ENCODE measurements around the gene HSD17B12. TPM values are rescaled to one million over a fixed set of nuclear protein-coding genes. Genes with fewer than 3 reads are reported as not detected.
"Not testable (repeated sequence)": the region's sequence is repeated elsewhere in the genome, so short reads cannot be mapped to it uniquely, and the experiment has no call there.

The HSD17B12 gene
- total RNA-seq, 1 donor from 2014 or later, result 48.4 TPM

- H3K4me3 ChIP-seq, result no peak overlapping the region
- no peaks in the 10 kb centered on the region for H3K9me3 ChIP-seq
- intact Hi-C loops (cut with DNase I), result no loop called here
- TF ChIP-seq POLR2A (IDR thresholded peaks at IDR 0.05), result no peak
- no peak for TF ChIP-seq POLR2AphosphoS5 (IDR thresholded peaks at IDR 0.05; ENCODE audit: insufficient read depth in 1 of 2, low read depth in 1 of 2)
- TF ChIP-seq CTCF (IDR thresholded peaks at IDR 0.05), result no peak
- DNase-seq (ENCODE audit: extremely low spot score in 2 of 2), result no peak
- H3K36me3 ChIP-seq, result no peaks in the 10 kb centered on the region
- peaks cover 14% of the 10 kb centered on the region for H3K4me1 ChIP-seq
- H3K27ac ChIP-seq, result no peak overlapping the region
- no peaks in the 10 kb centered on the region for H3K27me3 ChIP-seq
These were observed 3.6 kb upstream of the HSD17B12 start for GRCh38 chr11:43676933-43677332.

GRCh38 chr11:43681401-43681942 is 934 bp downstream of the HSD17B12 start:
- intact Hi-C loops (cut with DNase I), result no loop called here
- Histone ChIP-seq H3K9me3 (no peaks in the 10 kb centered on the region), H3K4me3 (peak overlapping the region; percentile 66 to 90), H3K27me3 (no peaks in the 10 kb centered on the region), H3K4me1 (peaks cover 27% of the 10 kb centered on the region), H3K27ac (peak overlapping the region; percentile 86), H3K36me3 (no peaks in the 10 kb centered on the region)
- DNase-seq (ENCODE audit: extremely low spot score in 2 of 2), result no peak
- TF ChIP-seq POLR2AphosphoS5 (IDR thresholded peaks at IDR 0.05; ENCODE audit: insufficient read depth in 1 of 2, low read depth in 1 of 2) (no peak), POLR2A (IDR thresholded peaks at IDR 0.05) (no peak), CTCF (IDR thresholded peaks at IDR 0.05) (no peak)

GRCh38 chr11:43682081-43682480 is 1.5 kb downstream of the HSD17B12 start:
- Histone ChIP-seq H3K27ac (peak overlapping the region; percentile 86), H3K4me1 (peaks cover 34% of the 10 kb centered on the region), H3K4me3 (peak overlapping the region in 1 of 2 donors; percentile 66)
- H3K36me3 ChIP-seq; H3K9me3 ChIP-seq; DNase-seq (ENCODE audit: extremely low spot score in 2 of 2); intact Hi-C loops (cut with DNase I); H3K27me3 ChIP-seq: not testable (repeated sequence)

- no peaks in the 10 kb centered on the region for H3K36me3 ChIP-seq
- DNase-seq (ENCODE audit: extremely low spot score in 2 of 2), result no peak
- TF ChIP-seq POLR2AphosphoS5 (IDR thresholded peaks at IDR 0.05; ENCODE audit: insufficient read depth in 1 of 2, low read depth in 1 of 2) (no peak), POLR2A (IDR thresholded peaks at IDR 0.05) (no peak), CTCF (IDR thresholded peaks at IDR 0.05) (no peak)
- H3K4me3 ChIP-seq, result no peak overlapping the region
- H3K4me1 ChIP-seq, result peaks cover 39% of the 10 kb centered on the region
- no peaks in the 10 kb centered on the region for H3K9me3 ChIP-seq
- H3K27me3 ChIP-seq, result no peaks in the 10 kb centered on the region
- no peak overlapping the region for H3K27ac ChIP-seq
- intact Hi-C loops (cut with DNase I), result no loop called here
These were observed 4.9 kb downstream of the HSD17B12 start for GRCh38 chr11:43685440-43685839.

GRCh38 chr11:43686207-43686606 is 5.7 kb downstream of the HSD17B12 start:
- intact Hi-C loops (cut with DNase I), result no loop called here
- Histone ChIP-seq H3K9me3 (no peaks in the 10 kb centered on the region), H3K36me3 (no peaks in the 10 kb centered on the region), H3K4me3 (no peak overlapping the region), H3K27ac (no peak overlapping the region), H3K4me1 (peaks cover 38% of the 10 kb centered on the region), H3K27me3 (no peaks in the 10 kb centered on the region)
- TF ChIP-seq POLR2AphosphoS5 (IDR thresholded peaks at IDR 0.05; ENCODE audit: insufficient read depth in 1 of 2, low read depth in 1 of 2) (no peak), CTCF (IDR thresholded peaks at IDR 0.05) (no peak), POLR2A (IDR thresholded peaks at IDR 0.05) (no peak)
- no peak for DNase-seq (ENCODE audit: extremely low spot score in 2 of 2)
